HEK293 (cell line): ENCODE measurements around the gene SRSF11.
A peak's percentile ranks its signal among the peaks of the same experiment; 100 is the strongest.

Experiments used
- ELK4 ChIP-seq: IDR thresholded peaks from 2 replicates; pipeline ENCODE4 v1.6.1; 2011; ENCODE audit warnings: mild to moderate bottlenecking, low read depth, low read length, borderline replicate concordance
- GLIS2 ChIP-seq: fragments of 450-650 bp; formaldehyde crosslinking; IDR thresholded peaks from 2 replicates; pipeline ENCODE4 v1.5.1; 2016; ENCODE audit warnings: missing biosample characterization, missing genetic modification characterization
- KLF10 ChIP-seq: fragments of 450-650 bp; IDR thresholded peaks from 2 replicates; pipeline ENCODE4 v1.5.1; 2018; ENCODE audit warnings: missing biosample characterization, mild to moderate bottlenecking, missing genetic modification characterization
- KLF9 ChIP-seq: fragments of 450-650 bp; formaldehyde crosslinking; IDR thresholded peaks from 2 replicates; pipeline ENCODE4 v1.5.1; 2016; ENCODE audit warnings: missing biosample characterization, missing genetic modification characterization, low read depth
- PATZ1 ChIP-seq: fragments of 450-650 bp; formaldehyde crosslinking; IDR thresholded peaks from 2 replicates; pipeline ENCODE4 v1.5.1; 2016; ENCODE audit warnings: missing biosample characterization, missing genetic modification characterization
- PBX3 ChIP-seq: sonication (generic); formaldehyde crosslinking; IDR thresholded peaks from 2 replicates; pipeline ENCODE4 v1.8.1; 2022; ENCODE audit warnings: mild to moderate bottlenecking, moderate library complexity, missing genetic modification reagents
- ZBTB49 ChIP-seq: fragments of 450-650 bp; formaldehyde crosslinking; IDR thresholded peaks from 2 replicates; pipeline ENCODE4 v1.5.1; 2016; ENCODE audit warnings: missing biosample characterization, missing genetic modification characterization, low read depth
- ZNF10 ChIP-seq: fragments of 450-650 bp; formaldehyde crosslinking; IDR thresholded peaks from 2 replicates; pipeline ENCODE4 v1.5.1; 2017; ENCODE audit warnings: missing biosample characterization, missing genetic modification characterization
- ZNF16 ChIP-seq: fragments of 450-650 bp; formaldehyde crosslinking; IDR thresholded peaks from 2 replicates; pipeline ENCODE4 v1.5.1; 2016; ENCODE audit warnings: low read depth, missing biosample characterization, missing genetic modification characterization
- ZNF169 ChIP-seq: fragments of 450-650 bp; formaldehyde crosslinking; IDR thresholded peaks from 2 replicates; pipeline ENCODE4 v1.5.1; 2016; ENCODE audit warnings: missing biosample characterization, missing genetic modification characterization
- ZNF239 ChIP-seq: fragments of 450-650 bp; formaldehyde crosslinking; IDR thresholded peaks from 2 replicates; pipeline ENCODE4 v1.5.1; 2016; ENCODE audit warnings: missing biosample characterization, missing genetic modification characterization
- ZNF311 ChIP-seq: fragments of 450-650 bp; formaldehyde crosslinking; IDR thresholded peaks from 2 replicates; pipeline ENCODE4 v1.5.1; 2017; ENCODE audit warnings: missing biosample characterization, missing genetic modification characterization, borderline replicate concordance
- ZNF350 ChIP-seq: fragments of 450-650 bp; formaldehyde crosslinking; IDR thresholded peaks from 2 replicates; pipeline ENCODE4 v1.5.0; 2017; ENCODE audit warnings: missing biosample characterization, mild to moderate bottlenecking, missing genetic modification characterization
- ZNF366 ChIP-seq: fragments of 450-650 bp; formaldehyde crosslinking; conservative IDR thresholded peaks from 2 replicates; pipeline ENCODE4 v1.5.1; 2016; ENCODE audit warnings: missing biosample characterization, missing genetic modification characterization
- ZNF521 ChIP-seq: fragments of 450-650 bp; formaldehyde crosslinking; IDR thresholded peaks from 2 replicates; pipeline ENCODE4 v1.5.1; 2017; ENCODE audit warnings: missing biosample characterization, mild to moderate bottlenecking, missing genetic modification characterization
- ZNF544 ChIP-seq: fragments of 450-650 bp; formaldehyde crosslinking; IDR thresholded peaks from 2 replicates; pipeline ENCODE4 v1.5.0; 2017; ENCODE audit warnings: missing biosample characterization, missing genetic modification characterization
- ZNF558 ChIP-seq: fragments of 450-650 bp; formaldehyde crosslinking; IDR thresholded peaks from 2 replicates; pipeline ENCODE4 v1.5.1; 2016; ENCODE audit warnings: missing biosample characterization, missing genetic modification characterization
- ZNF600 ChIP-seq: fragments of 450-650 bp; formaldehyde crosslinking; IDR thresholded peaks from 2 replicates; pipeline ENCODE4 v1.5.1; 2016; ENCODE audit warnings: missing biosample characterization, missing genetic modification characterization
- ZNF629 ChIP-seq: fragments of 450-650 bp; formaldehyde crosslinking; IDR thresholded peaks from 2 replicates; pipeline ENCODE4 v1.5.1; 2017; ENCODE audit warnings: missing biosample characterization, missing genetic modification characterization
- ZNF658 ChIP-seq: fragments of 450-650 bp; formaldehyde crosslinking; IDR thresholded peaks from 2 replicates; pipeline ENCODE4; 2016; ENCODE audit warnings: missing biosample characterization, missing genetic modification characterization
- ZNF677 ChIP-seq: fragments of 450-650 bp; IDR thresholded peaks from 2 replicates; pipeline ENCODE4 v1.5.0; 2018; ENCODE audit warnings: missing biosample characterization, mild to moderate bottlenecking, missing genetic modification characterization, moderate library complexity
- ZNF76 ChIP-seq: fragments of 450-650 bp; formaldehyde crosslinking; IDR thresholded peaks from 2 replicates; pipeline ENCODE4; 2016; ENCODE audit warnings: low read depth, missing biosample characterization, missing genetic modification characterization, borderline replicate concordance
- ZNF830 ChIP-seq: fragments of 450-650 bp; IDR thresholded peaks from 2 replicates; pipeline ENCODE4 v1.5.0; 2018; ENCODE audit warnings: missing biosample characterization, missing genetic modification characterization, low read depth, mild to moderate bottlenecking, moderate library complexity
- ZSCAN30 ChIP-seq: fragments of 450-650 bp; IDR thresholded peaks from 2 replicates; pipeline ENCODE4 v1.5.1; 2018; ENCODE audit warnings: missing biosample characterization, mild to moderate bottlenecking, missing genetic modification characterization, moderate library complexity
- ZXDB ChIP-seq: fragments of 450-650 bp; formaldehyde crosslinking; IDR thresholded peaks from 2 replicates; pipeline ENCODE4 v1.5.1; 2016; ENCODE audit warnings: missing biosample characterization, missing genetic modification characterization
- TF ChIP-seq, protein P1 (sequence below): fragments of 450-650 bp; formaldehyde crosslinking; IDR thresholded peaks from 2 replicates; pipeline ENCODE4 v1.5.1; 2016; ENCODE audit warnings: missing biosample characterization, missing genetic modification characterization
- TF ChIP-seq, protein P2 (sequence below): fragments of 450-650 bp; IDR thresholded peaks from 2 replicates; pipeline ENCODE4 v1.5.1; 2018; ENCODE audit warnings: missing biosample characterization, missing genetic modification characterization

Gene SRSF11

DNA sequence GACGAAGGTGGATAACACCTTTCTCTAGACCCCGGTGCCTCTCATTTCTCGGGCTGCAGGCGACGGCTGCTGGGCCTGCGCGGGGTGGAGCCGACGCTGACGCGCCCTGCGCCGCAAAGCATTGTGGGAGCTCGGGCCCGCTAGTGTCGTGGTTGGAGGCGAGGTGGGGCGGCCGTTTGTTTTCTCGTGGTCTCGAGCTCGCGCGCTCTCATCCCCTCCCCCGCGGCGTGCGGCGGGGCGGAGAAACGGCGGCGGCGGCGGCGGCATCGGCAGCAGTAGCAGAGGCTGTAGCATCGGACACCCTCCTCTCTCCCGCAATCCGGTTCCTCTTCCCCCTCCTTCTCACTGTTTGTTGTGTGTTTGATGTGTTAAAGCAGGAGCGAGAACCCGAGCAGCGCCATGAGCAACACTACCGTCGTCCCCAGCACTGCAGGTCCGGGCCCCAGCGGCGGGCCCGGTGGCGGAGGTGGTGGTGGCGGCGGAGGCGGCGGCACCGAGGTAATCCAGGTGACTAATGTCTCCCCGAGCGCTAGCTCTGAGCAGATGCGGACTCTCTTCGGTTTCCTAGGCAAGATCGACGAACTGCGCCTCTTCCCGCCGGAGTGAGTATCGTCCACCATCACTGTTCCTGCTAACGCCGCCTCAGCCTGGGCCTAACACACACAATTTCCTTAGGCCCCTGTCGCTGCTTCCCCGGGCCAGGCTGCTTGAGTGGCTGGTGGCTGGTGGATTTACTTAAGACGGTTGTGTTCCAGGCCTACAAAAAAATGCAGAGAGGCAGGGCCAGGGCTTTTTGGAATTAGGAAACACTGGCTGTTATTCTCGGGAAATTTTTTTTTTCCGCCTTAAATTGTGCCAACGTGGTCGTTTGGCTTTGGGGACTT lies at the start of gene SRSF11 (continued):
- TF ChIP-seq ZNF677 (tag by site-specific recombination) (no peak), ZNF169 (tag by site-specific recombination) (no peak), ZNF239 (tag by site-specific recombination) (0 out of 2 replicates have a peak, but pooled peaks have one; percentile 33), ZBTB49 (no peak), ZNF629 (tag by site-specific recombination) (peak; percentile 55), ZSCAN30 (tag by site-specific recombination) (peak; percentile 24; the same call in 1 of the 2 replicates), ZNF10 (tag by site-specific recombination) (peak; percentile 54; the same call in 1 of the 2 replicates), ZNF521 (tag by site-specific recombination) (no peak), KLF9 (tag by site-specific recombination) (peak; percentile 42; the same call in 1 of the 2 replicates), ZNF311 (tag by site-specific recombination) (no peak), KLF10 (tag by site-specific recombination) (no peak), ELK4 (no peak), PBX3 (CRISPR knock-in tag) (peak; percentile 74; the same call in 1 of the 2 replicates), PATZ1 (tag by site-specific recombination) (peak; percentile 81), ZNF544 (no peak), ZNF366 (tag by site-specific recombination) (peak; percentile 65; the same call in 1 of the 2 replicates), ZNF16 (tag by site-specific recombination) (no peak), ZNF658 (tag by site-specific recombination) (no peak), ZNF350 (tag by site-specific recombination) (no peak), GLIS2 (tag by site-specific recombination) (peak; percentile 95), ZNF600 (tag by site-specific recombination) (peak; percentile 54; the same call in 1 of the 2 replicates), ZNF76 (tag by site-specific recombination) (peak; percentile 95), ZNF830 (no peak), ZNF558 (no peak), ZXDB (peak; percentile 72; the same call in 1 of the 2 replicates)
- TF ChIP-seq, protein P1, sequence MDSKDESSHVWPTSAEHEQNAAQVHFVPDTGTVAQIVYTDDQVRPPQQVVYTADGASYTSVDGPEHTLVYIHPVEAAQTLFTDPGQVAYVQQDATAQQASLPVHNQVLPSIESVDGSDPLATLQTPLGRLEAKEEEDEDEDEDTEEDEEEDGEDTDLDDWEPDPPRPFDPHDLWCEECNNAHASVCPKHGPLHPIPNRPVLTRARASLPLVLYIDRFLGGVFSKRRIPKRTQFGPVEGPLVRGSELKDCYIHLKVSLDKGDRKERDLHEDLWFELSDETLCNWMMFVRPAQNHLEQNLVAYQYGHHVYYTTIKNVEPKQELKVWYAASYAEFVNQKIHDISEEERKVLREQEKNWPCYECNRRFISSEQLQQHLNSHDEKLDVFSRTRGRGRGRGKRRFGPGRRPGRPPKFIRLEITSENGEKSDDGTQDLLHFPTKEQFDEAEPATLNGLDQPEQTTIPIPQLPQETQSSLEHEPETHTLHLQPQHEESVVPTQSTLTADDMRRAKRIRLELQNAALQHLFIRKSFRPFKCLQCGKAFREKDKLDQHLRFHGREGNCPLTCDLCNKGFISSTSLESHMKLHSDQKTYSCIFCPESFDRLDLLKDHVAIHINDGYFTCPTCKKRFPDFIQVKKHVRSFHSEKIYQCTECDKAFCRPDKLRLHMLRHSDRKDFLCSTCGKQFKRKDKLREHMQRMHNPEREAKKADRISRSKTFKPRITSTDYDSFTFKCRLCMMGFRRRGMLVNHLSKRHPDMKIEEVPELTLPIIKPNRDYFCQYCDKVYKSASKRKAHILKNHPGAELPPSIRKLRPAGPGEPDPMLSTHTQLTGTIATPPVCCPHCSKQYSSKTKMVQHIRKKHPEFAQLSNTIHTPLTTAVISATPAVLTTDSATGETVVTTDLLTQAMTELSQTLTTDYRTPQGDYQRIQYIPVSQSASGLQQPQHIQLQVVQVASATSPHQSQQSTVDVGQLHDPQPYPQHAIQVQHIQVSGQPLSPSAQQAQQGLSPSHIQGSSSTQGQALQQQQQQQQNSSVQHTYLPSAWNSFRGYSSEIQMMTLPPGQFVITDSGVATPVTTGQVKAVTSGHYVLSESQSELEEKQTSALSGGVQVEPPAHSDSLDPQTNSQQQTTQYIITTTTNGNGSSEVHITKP, result no peak; the same call in 1 of the 2 replicates
- TF ChIP-seq, protein P2, sequence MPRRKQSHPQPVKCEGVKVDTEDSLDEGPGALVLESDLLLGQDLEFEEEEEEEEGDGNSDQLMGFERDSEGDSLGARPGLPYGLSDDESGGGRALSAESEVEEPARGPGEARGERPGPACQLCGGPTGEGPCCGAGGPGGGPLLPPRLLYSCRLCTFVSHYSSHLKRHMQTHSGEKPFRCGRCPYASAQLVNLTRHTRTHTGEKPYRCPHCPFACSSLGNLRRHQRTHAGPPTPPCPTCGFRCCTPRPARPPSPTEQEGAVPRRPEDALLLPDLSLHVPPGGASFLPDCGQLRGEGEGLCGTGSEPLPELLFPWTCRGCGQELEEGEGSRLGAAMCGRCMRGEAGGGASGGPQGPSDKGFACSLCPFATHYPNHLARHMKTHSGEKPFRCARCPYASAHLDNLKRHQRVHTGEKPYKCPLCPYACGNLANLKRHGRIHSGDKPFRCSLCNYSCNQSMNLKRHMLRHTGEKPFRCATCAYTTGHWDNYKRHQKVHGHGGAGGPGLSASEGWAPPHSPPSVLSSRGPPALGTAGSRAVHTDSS (tag by site-specific recombination), result no peak
